ENCODE data around the gene RECQL5.
"Not testable (repeated sequence)": the region's sequence is repeated elsewhere in the genome, so short reads cannot be mapped to it uniquely, and the experiment has no call there.

- not testable (repeated sequence) for TF ChIP-seq POLR2A, CTCF, EP300 (IDR thresholded peaks at IDR 0.05)
Measured at GRCh38 chr17:75581121-75581725, 85.7 kb downstream of the RECQL5 start.

Measured in tibial nerve (tissue), 4 donors.